Fibroblast of lung (primary cell): Measurements from ENCODE around the gene EIF4E2.

ENCODE experiments used
- CTCF ChIP-seq, 2 donors: IDR thresholded peaks in 1 of 2; conservative IDR thresholded peaks in 1 of 2; 1 replicate in 1 of 2; 2 replicates in 1 of 2; pipeline ENCODE4 v1.5.1; 2011 to 2012; ENCODE audit warnings: low read length in 2 of 2, control low read depth in 1 of 2, inconsistent platforms in 1 of 2, low read depth in 1 of 2, mild to moderate bottlenecking in 1 of 2
- EZH2 ChIP-seq: IDR thresholded peaks from 2 replicates; pipeline ENCODE4 v1.5.1; 2012; ENCODE audit warnings: low read length, control low read depth, mild to moderate bottlenecking; ENCODE audit errors: missing control alignments

DNA sequence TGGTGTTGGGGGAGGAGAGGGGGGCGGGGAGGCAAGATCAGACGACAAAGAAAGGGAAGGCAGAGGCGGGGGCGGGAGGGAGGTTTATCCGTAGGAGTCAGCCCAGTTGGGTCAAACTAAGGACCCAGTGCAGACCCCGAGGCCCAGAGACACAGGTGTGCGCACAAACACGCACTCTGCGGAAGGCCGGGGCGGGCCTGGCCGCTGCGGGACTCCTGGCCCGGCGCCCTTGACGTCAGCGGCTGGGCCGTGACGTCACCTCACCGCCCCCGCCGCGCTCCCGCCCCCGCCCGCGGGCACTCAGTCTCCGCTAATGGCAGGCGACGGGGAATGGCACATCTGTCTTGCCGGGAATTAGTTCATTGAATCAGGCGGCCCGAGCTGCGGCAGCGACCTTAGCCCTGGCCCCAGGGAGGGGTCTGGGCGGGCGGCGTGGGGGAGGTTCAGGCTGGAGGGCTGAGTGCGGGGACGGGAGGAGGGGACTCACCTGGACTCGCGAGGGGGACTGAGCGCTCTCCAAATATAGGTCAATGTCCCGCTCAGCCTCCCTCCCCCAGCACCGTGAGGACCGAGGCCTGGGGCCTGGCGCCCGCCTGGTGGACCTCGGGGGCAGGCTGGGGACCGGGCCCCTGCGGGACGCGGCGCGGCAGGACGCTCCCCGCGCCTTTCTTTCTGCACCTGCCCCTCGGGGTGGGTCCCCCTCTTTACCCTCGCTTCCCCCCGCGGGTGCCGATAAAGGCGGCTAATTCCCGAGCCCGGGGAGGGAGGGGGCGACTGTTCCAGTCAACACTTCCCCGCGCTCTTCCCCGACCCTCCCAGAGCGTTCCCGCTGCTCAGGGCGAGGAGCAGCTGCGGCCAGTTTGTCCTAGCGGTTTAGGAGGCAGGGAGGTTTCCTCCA lies 47.3 kb upstream of the EIF4E2 start:
- no peak for TF ChIP-seq CTCF (conservative IDR thresholded peaks at IDR 0.05 in 1 of 2, IDR thresholded peaks at IDR 0.05 in 1 of 2; ENCODE audit: low read depth in 1 of 2, low read length in 2 of 2)
- peak; percentile 83 for TF ChIP-seq EZH2
